ENCODE data around the gene NIF3L1.

- TF ChIP-seq SRSF1 (IDR thresholded peaks at IDR 0.05; ENCODE audit: low read depth, low read length) (no peak), TCF7L2 (IDR thresholded peaks at IDR 0.05; ENCODE audit: low read depth, low read length) (no peak), EGR1 (conservative IDR thresholded peaks at IDR 0.05) (no peak)
- TF ChIP-seq, protein P1, sequence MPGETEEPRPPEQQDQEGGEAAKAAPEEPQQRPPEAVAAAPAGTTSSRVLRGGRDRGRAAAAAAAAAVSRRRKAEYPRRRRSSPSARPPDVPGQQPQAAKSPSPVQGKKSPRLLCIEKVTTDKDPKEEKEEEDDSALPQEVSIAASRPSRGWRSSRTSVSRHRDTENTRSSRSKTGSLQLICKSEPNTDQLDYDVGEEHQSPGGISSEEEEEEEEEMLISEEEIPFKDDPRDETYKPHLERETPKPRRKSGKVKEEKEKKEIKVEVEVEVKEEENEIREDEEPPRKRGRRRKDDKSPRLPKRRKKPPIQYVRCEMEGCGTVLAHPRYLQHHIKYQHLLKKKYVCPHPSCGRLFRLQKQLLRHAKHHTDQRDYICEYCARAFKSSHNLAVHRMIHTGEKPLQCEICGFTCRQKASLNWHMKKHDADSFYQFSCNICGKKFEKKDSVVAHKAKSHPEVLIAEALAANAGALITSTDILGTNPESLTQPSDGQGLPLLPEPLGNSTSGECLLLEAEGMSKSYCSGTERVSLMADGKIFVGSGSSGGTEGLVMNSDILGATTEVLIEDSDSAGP (CRISPR knock-in tag; IDR thresholded peaks at IDR 0.05), result no peak
Observed at GRCh38 chr2:200878289-200878880, 10.8 kb upstream of the NIF3L1 start.

Measured in K562 (cell line).